ENCODE data around the gene ZNF385C.

Gene ZNF385C

GRCh38 chr17:42079541-42079940 is 18.7 kb downstream of the ZNF385C start:
- DNase-seq (ENCODE audit: insufficient read length, low spot score) (no peak), FAIRE-seq (no peak)
- no peak for TF ChIP-seq CTCF (IDR thresholded peaks at IDR 0.05; ENCODE audit: insufficient read depth, missing control alignments)

- no peak for TF ChIP-seq CTCF (IDR thresholded peaks at IDR 0.05; ENCODE audit: insufficient read depth, missing control alignments)
These were observed 19.8 kb downstream of the ZNF385C start for GRCh38 chr17:42078396-42079043.

DNA sequence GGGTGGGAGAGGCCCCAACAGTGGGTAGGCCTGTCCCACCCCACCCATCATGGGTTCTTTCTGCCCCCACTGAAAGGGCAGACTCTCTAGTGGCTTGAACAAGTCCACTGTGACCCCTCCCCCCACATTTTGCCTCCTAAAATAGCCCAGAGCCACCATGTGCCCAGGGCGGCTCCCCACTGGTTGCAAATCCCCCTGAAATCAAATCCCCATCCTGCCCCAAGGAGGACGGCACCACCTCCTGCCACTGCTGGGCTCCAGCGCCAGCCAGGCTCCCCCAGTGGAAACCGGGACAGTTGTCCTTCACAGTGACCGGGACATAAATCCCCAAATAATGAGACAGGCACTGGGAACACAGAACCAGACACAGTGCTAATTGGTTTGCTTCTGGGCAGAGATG is 20.5 kb downstream of the ZNF385C start:
- no peak for FAIRE-seq
- DNase-seq (ENCODE audit: insufficient read length, low spot score): no peak
- no peak for TF ChIP-seq CTCF (IDR thresholded peaks at IDR 0.05; ENCODE audit: insufficient read depth, missing control alignments)

More at GRCh38 chr17:42078396-42079043, 19.8 kb downstream of the ZNF385C start:
- FAIRE-seq (no peak), DNase-seq (ENCODE audit: insufficient read length, low spot score) (no peak)

DNA sequence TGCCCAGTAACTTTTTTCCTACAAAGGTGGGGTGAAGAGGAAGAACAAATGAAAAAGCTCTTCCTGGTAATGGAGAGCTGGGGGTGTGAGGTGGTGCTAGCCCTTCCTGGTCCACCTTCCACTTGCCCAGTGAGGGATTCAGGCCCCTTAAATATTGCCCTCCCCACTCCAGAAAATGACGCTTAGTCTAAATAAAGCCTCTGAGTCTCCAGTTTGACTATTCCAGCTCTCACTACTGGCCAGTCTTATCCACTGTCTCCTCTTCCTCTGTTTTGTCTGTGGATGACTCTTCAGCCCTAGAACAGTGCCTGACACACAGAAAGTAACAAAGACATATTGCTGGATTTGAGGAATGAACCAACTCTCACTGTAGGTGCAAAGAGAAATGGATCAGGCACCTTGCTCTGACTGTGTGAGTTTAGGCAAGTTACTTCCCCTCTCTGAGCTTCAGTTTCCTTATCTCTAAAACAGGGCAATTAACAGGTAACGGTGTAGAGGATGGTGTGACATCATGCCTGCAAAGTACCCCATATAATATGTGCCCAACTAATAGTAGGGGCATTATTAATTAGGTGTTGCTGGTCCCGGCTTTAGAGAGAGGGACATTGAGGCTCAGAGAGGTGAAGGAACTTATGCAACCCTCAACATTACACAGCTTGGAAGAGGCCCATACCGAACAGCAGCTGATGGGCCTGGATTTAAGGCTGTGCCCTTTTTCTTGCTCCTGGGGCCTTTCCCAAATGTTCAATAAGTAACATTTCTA is 21.3 kb downstream of the ZNF385C start:
- FAIRE-seq (no peak), DNase-seq (ENCODE audit: insufficient read length, low spot score) (no peak)
- no peak for TF ChIP-seq CTCF (IDR thresholded peaks at IDR 0.05; ENCODE audit: insufficient read depth, missing control alignments)

- no peak for DNase-seq (ENCODE audit: insufficient read length, low spot score)
- TF ChIP-seq CTCF (IDR thresholded peaks at IDR 0.05; ENCODE audit: insufficient read depth, missing control alignments): no peak
- FAIRE-seq: no peak
These were observed 22.5 kb downstream of the ZNF385C start for GRCh38 chr17:42075789-42076188.

- no peak for TF ChIP-seq CTCF (IDR thresholded peaks at IDR 0.05; ENCODE audit: insufficient read depth, missing control alignments)
- no peak for DNase-seq (ENCODE audit: insufficient read length, low spot score)
- FAIRE-seq: no peak
These were observed 25.7 kb downstream of the ZNF385C start for GRCh38 chr17:42072323-42073187.

Data from D721Med (cell line).